HEK293 (cell line): ENCODE measurements around the gene ERAL1.
A peak's percentile ranks its signal among the peaks of the same experiment; 100 is the strongest.

Experiments used
- BCL11A ChIP-seq: fragments of 450-650 bp; formaldehyde crosslinking; IDR thresholded peaks from 2 replicates; pipeline ENCODE4 v1.5.1; 2016; ENCODE audit warnings: low read depth, missing biosample characterization, missing genetic modification characterization
- EGR2 ChIP-seq: fragments of 450-650 bp; formaldehyde crosslinking; IDR thresholded peaks from 2 replicates; pipeline ENCODE4 v1.5.1; 2016; ENCODE audit warnings: low read depth, missing biosample characterization, missing genetic modification characterization
- GLI4 ChIP-seq: fragments of 450-650 bp; formaldehyde crosslinking; IDR thresholded peaks from 2 replicates; pipeline ENCODE4 v1.5.1; 2016; ENCODE audit warnings: missing biosample characterization, missing genetic modification characterization
- HIC1 ChIP-seq: fragments of 450-650 bp; formaldehyde crosslinking; IDR thresholded peaks from 2 replicates; pipeline ENCODE4 v1.5.1; 2016; ENCODE audit warnings: missing biosample characterization, missing genetic modification characterization
- KLF10 ChIP-seq: fragments of 450-650 bp; IDR thresholded peaks from 2 replicates; pipeline ENCODE4 v1.5.1; 2018; ENCODE audit warnings: missing biosample characterization, mild to moderate bottlenecking, missing genetic modification characterization
- KLF9 ChIP-seq: fragments of 450-650 bp; formaldehyde crosslinking; IDR thresholded peaks from 2 replicates; pipeline ENCODE4 v1.5.1; 2016; ENCODE audit warnings: missing biosample characterization, missing genetic modification characterization, low read depth
- PATZ1 ChIP-seq: fragments of 450-650 bp; formaldehyde crosslinking; IDR thresholded peaks from 2 replicates; pipeline ENCODE4 v1.5.1; 2016; ENCODE audit warnings: missing biosample characterization, missing genetic modification characterization
- SETDB1 ChIP-seq: IDR thresholded peaks from one replicate; pipeline ENCODE4 v1.6.1; 2017; ENCODE audit warnings: mild to moderate bottlenecking, low read length, moderate library complexity, mixed read lengths; ENCODE audit not compliant: insufficient read length
- TRIM28 ChIP-seq: IDR thresholded peaks from 2 replicates; pipeline ENCODE4 v1.6.1; 2011; ENCODE audit warnings: low read length, control low read depth, borderline replicate concordance
- ZBTB1 ChIP-seq: fragments of 450-650 bp; formaldehyde crosslinking; IDR thresholded peaks from 2 replicates; pipeline ENCODE4 v1.5.1; 2016; ENCODE audit warnings: missing biosample characterization, missing genetic modification characterization
- ZFP3 ChIP-seq: fragments of 450-650 bp; formaldehyde crosslinking; IDR thresholded peaks from 2 replicates; pipeline ENCODE4 v1.5.1; 2016; ENCODE audit warnings: low read depth, missing biosample characterization, missing genetic modification characterization
- ZNF132 ChIP-seq: fragments of 450-650 bp; formaldehyde crosslinking; IDR thresholded peaks from 2 replicates; pipeline ENCODE4 v1.5.1; 2017; ENCODE audit warnings: missing biosample characterization, missing genetic modification characterization, borderline replicate concordance
- ZNF133 ChIP-seq: fragments of 450-650 bp; formaldehyde crosslinking; IDR thresholded peaks from 2 replicates; pipeline ENCODE4 v1.5.1; 2016; ENCODE audit warnings: missing biosample characterization, missing genetic modification characterization
- ZNF335 ChIP-seq: fragments of 450-650 bp; formaldehyde crosslinking; conservative IDR thresholded peaks from 2 replicates; pipeline ENCODE4 v1.5.1; 2016; ENCODE audit warnings: missing biosample characterization, missing genetic modification characterization
- ZNF416 ChIP-seq: fragments of 450-650 bp; formaldehyde crosslinking; IDR thresholded peaks from 2 replicates; pipeline ENCODE4 v1.5.1; 2016; ENCODE audit warnings: missing biosample characterization, missing genetic modification characterization
- ZNF426 ChIP-seq: fragments of 450-650 bp; formaldehyde crosslinking; IDR thresholded peaks from 2 replicates; pipeline ENCODE4 v1.5.1; 2017; ENCODE audit warnings: missing biosample characterization, missing genetic modification characterization, mild to moderate bottlenecking, inconsistent platforms, moderate library complexity
- ZNF600 ChIP-seq: fragments of 450-650 bp; formaldehyde crosslinking; IDR thresholded peaks from 2 replicates; pipeline ENCODE4 v1.5.1; 2016; ENCODE audit warnings: missing biosample characterization, missing genetic modification characterization
- ZNF623 ChIP-seq: fragments of 450-650 bp; formaldehyde crosslinking; IDR thresholded peaks from 2 replicates; pipeline ENCODE4 v1.5.1; 2016; ENCODE audit warnings: missing biosample characterization, missing genetic modification characterization
- ZNF747 ChIP-seq: fragments of 450-650 bp; formaldehyde crosslinking; IDR thresholded peaks from 2 replicates; pipeline ENCODE4 v1.5.1; 2016; ENCODE audit warnings: missing biosample characterization, missing genetic modification characterization
- ZNF791 ChIP-seq: fragments of 450-650 bp; formaldehyde crosslinking; IDR thresholded peaks from 2 replicates; pipeline ENCODE4 v1.5.1; 2016; ENCODE audit warnings: missing biosample characterization, missing genetic modification characterization
- ZNF830 ChIP-seq: fragments of 450-650 bp; IDR thresholded peaks from 2 replicates; pipeline ENCODE4 v1.5.0; 2018; ENCODE audit warnings: missing biosample characterization, missing genetic modification characterization, low read depth, mild to moderate bottlenecking, moderate library complexity
- TF ChIP-seq, protein P1 (sequence below): fragments of 450-650 bp; formaldehyde crosslinking; IDR thresholded peaks from 2 replicates; pipeline ENCODE4 v1.5.1; 2016; ENCODE audit warnings: missing biosample characterization, missing genetic modification characterization
- TF ChIP-seq, protein P2 (sequence below): fragments of 450-650 bp; formaldehyde crosslinking; IDR thresholded peaks from 2 replicates; pipeline ENCODE4 v1.5.1; 2016; ENCODE audit warnings: missing biosample characterization, missing genetic modification characterization
- TF ChIP-seq, protein P3 (sequence below): fragments of 450-650 bp; formaldehyde crosslinking; IDR thresholded peaks from 2 replicates; pipeline ENCODE4 v1.5.1; 2016; ENCODE audit warnings: missing biosample characterization, missing genetic modification characterization
- TF ChIP-seq, protein P4 (sequence below): fragments of 450-650 bp; formaldehyde crosslinking; IDR thresholded peaks from 2 replicates; pipeline ENCODE4 v1.5.1; 2016; ENCODE audit warnings: missing biosample characterization, missing genetic modification characterization
- TF ChIP-seq, protein P5 (sequence below): fragments of 450-650 bp; formaldehyde crosslinking; IDR thresholded peaks from 2 replicates; pipeline ENCODE4 v1.5.1; 2016; ENCODE audit warnings: missing biosample characterization, missing genetic modification characterization, low read depth

Gene ERAL1

GRCh38 chr17:28842282-28843012 lies 12.4 kb upstream of the ERAL1 start, which contains the start of gene FAM222B (continued):
- TF ChIP-seq ZNF623 (peak; percentile 29), ZNF416 (no peak), ZNF133 (tag by site-specific recombination) (no peak), GLI4 (tag by site-specific recombination) (no peak; the same call in 1 of the 2 replicates), ZNF600 (tag by site-specific recombination) (peak; percentile 56; the same call in 1 of the 2 replicates), ZNF791 (tag by site-specific recombination) (no peak), BCL11A (0 out of 2 replicates have a peak, but pooled peaks have one; percentile 65), ZNF335 (tag by site-specific recombination) (peak; percentile 98), KLF9 (tag by site-specific recombination) (peak; percentile 86), PATZ1 (tag by site-specific recombination) (peak; percentile 95), ZFP3 (tag by site-specific recombination) (no peak), ZNF132 (tag by site-specific recombination) (no peak), EGR2 (tag by site-specific recombination) (peak; percentile 97), HIC1 (tag by site-specific recombination) (peak; percentile 80), ZNF426 (tag by site-specific recombination) (no peak), ZNF830 (tag by site-specific recombination) (no peak), KLF10 (tag by site-specific recombination) (peak; percentile 43; the same call in 1 of the 2 replicates), ZBTB1 (tag by site-specific recombination) (peak; percentile 46; the same call in 1 of the 2 replicates), SETDB1 (no peak), ZNF747 (tag by site-specific recombination) (no peak), TRIM28 (no peak)
- TF ChIP-seq, protein P1, sequence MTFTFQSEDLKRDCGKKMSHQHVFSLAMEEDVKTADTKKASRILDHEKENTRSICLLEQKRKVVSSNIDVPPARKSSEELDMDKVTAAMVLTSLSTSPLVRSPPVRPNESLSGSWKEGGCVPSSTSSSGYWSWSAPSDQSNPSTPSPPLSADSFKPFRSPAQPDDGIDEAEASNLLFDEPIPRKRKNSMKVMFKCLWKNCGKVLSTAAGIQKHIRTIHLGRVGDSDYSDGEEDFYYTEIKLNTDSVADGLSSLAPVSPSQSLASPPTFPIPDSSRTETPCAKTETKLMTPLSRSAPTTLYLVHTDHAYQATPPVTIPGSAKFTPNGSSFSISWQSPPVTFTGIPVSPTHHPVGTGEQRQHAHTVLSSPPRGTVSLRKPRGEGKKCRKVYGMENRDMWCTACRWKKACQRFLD, result peak; percentile 67; the same call in 1 of the 2 replicates
- TF ChIP-seq, protein P2, sequence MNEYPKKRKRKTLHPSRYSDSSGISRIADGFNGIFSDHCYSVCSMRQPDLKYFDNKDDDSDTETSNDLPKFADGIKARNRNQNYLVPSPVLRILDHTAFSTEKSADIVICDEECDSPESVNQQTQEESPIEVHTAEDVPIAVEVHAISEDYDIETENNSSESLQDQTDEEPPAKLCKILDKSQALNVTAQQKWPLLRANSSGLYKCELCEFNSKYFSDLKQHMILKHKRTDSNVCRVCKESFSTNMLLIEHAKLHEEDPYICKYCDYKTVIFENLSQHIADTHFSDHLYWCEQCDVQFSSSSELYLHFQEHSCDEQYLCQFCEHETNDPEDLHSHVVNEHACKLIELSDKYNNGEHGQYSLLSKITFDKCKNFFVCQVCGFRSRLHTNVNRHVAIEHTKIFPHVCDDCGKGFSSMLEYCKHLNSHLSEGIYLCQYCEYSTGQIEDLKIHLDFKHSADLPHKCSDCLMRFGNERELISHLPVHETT (tag by site-specific recombination), result peak; percentile 82
- TF ChIP-seq, protein P3, sequence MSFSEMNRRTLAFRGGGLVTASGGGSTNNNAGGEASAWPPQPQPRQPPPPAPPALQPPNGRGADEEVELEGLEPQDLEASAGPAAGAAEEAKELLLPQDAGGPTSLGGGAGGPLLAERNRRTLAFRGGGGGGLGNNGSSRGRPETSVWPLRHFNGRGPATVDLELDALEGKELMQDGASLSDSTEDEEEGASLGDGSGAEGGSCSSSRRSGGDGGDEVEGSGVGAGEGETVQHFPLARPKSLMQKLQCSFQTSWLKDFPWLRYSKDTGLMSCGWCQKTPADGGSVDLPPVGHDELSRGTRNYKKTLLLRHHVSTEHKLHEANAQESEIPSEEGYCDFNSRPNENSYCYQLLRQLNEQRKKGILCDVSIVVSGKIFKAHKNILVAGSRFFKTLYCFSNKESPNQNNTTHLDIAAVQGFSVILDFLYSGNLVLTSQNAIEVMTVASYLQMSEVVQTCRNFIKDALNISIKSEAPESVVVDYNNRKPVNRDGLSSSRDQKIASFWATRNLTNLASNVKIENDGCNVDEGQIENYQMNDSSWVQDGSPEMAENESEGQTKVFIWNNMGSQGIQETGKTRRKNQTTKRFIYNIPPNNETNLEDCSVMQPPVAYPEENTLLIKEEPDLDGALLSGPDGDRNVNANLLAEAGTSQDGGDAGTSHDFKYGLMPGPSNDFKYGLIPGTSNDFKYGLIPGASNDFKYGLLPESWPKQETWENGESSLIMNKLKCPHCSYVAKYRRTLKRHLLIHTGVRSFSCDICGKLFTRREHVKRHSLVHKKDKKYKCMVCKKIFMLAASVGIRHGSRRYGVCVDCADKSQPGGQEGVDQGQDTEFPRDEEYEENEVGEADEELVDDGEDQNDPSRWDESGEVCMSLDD, result peak; percentile 94
- TF ChIP-seq, protein P4, sequence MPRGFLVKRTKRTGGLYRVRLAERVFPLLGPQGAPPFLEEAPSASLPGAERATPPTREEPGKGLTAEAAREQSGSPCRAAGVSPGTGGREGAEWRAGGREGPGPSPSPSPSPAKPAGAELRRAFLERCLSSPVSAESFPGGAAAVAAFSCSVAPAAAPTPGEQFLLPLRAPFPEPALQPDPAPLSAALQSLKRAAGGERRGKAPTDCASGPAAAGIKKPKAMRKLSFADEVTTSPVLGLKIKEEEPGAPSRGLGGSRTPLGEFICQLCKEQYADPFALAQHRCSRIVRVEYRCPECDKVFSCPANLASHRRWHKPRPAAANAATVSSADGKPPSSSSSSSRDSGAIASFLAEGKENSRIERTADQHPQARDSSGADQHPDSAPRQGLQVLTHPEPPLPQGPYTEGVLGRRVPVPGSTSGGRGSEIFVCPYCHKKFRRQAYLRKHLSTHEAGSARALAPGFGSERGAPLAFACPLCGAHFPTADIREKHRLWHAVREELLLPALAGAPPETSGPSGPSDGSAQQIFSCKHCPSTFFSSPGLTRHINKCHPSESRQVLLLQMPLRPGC (tag by site-specific recombination), result peak; percentile 69
- TF ChIP-seq, protein P5, sequence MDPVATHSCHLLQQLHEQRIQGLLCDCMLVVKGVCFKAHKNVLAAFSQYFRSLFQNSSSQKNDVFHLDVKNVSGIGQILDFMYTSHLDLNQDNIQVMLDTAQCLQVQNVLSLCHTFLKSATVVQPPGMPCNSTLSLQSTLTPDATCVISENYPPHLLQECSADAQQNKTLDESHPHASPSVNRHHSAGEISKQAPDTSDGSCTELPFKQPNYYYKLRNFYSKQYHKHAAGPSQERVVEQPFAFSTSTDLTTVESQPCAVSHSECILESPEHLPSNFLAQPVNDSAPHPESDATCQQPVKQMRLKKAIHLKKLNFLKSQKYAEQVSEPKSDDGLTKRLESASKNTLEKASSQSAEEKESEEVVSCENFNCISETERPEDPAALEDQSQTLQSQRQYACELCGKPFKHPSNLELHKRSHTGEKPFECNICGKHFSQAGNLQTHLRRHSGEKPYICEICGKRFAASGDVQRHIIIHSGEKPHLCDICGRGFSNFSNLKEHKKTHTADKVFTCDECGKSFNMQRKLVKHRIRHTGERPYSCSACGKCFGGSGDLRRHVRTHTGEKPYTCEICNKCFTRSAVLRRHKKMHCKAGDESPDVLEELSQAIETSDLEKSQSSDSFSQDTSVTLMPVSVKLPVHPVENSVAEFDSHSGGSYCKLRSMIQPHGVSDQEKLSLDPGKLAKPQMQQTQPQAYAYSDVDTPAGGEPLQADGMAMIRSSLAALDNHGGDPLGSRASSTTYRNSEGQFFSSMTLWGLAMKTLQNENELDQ (tag by site-specific recombination), result no peak
